PFSK-1 (cell line): ENCODE measurements around the gene COPA.

Source experiments
- POLR2AphosphoS5 ChIP-seq: IDR thresholded peaks from 2 replicates; pipeline ENCODE4 v1.6.1; 2012; ENCODE audit warnings: low read depth, mild to moderate bottlenecking, control low read depth, low read length, moderate library complexity
- SIN3A ChIP-seq: IDR thresholded peaks from 2 replicates; pipeline ENCODE4 v1.6.1; 2012; ENCODE audit warnings: mild to moderate bottlenecking, low read length, moderate library complexity, borderline replicate concordance; ENCODE audit not compliant: insufficient read depth

DNA sequence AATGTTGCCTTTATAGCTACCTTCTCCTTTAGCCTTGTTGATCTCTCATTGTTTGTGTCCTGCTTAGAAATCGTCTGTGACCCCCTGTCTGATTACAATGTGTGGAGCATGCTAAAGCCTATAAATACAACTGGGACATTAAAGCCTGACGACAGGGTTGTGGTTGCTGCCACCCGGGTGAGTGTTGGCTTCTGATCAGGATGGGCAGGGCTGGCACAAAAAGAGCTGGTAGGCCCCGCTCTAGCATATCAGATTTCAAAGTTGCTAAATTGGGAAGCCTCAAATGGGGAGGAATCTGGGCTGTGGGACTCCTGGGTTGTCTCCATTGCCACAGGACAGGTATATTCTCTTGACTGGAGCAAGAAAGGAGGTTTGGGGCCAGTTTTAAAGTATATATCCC is 8.6 kb upstream of the COPA start:
- TF ChIP-seq SIN3A (no peak), POLR2AphosphoS5 (no peak)
